C1 segment of cervical spinal cord (tissue), 14 donors: ENCODE data around the gene UROC1.

Source experiments
- DNase-seq, 14 donors: peaks; one replicate each; lab custom pipeline; 2025; lab: John Stamatoyannopoulos, UW

UROC1 gene

DNA sequence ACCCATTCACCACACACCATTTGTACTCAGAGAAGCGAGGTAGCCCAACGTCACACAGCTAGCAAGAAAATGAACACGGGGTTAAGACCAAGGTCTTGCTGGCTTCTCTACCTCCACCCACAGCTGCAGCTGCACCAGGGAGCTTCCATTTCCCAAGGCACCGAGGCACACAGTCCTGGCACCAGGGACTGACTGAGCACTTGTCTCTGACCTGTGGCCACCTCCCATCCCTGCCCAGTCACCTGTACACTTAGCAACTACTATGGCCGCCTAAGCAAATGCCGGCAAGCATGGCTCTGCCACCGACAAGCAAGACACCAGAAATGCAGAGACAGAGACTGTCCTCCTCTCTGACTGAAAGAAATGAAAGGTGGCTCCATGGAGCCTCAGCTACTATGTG, 57.2 kb downstream of the UROC1 start:
- no peak for DNase-seq

DNA sequence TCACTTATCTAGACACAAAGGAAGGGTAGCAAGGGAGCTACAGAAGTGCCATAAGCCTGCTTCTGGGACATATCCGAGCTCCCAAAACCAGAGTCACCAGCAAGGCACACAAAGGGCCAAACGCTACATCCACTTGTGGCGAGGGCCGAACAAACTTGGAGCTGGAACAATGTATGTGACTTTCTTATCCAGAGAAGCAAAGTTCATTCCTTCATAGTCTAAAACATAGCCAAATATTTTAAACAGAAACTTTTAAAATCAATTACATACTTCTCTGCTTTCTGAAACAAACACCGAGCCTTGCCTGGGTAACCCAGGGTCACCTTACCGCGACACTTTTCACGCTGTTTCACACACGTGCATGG, 57.8 kb downstream of the UROC1 start:
- no peak for DNase-seq

DNA sequence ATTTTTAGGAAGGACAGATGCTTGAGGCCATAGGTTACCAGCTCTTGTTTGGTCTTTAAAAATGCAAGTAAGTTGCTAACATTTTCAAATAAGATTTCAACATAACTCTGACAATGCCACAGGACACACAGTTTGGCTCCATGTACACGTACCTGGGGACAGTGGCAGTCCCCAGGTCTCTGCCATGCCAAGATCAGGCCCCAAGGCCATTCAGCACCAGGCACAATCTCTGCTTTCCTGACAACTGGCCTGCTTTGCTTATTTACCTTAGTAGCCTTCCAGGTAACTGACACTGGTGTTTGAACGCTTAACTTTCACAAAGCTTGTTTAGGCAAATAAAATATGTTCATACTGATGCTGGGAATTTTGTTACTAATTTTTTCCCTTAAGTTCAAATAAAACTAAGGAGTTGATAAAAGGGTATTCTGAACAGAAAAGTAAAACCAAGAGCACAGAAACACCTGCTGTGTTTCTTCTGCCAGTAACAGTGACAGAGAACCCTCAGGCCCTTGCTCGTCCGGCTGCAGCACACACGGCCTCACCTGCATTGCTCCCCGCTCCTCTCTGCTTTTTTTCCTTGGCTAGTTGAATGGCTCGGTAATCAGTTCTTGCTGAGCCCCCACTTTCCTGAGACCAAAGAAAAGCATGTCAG, 58.3 kb downstream of the UROC1 start:
- no peak for DNase-seq

DNA sequence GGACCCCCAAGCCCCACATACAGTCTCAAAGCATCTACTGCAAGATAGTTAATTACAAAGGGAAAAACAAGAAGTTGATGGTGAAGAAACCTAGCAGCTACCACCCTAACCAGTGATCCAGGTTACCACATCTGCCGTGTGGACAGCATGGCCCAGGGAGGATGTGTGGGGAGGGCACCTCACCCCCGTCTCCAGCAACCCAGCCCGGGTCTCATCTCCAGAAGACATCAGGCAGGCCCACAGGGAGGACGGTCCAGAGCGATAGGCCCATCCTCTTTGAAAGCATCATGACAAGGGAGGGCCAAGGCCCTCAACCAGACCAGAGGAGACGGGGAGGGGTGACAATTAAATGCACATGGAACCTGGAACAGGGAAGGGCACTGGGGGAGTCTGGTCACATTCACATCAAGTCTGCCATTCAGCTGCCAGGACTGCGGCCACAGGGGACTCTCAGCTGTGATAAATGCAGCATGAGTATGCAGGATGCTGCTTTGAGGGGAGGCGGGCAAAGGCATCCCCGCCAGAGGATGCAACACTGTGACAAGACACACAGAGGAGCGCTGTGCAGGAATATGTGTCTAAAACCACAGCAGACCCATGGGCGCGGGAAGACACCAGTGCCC, 60.7 kb downstream of the UROC1 start:
- no peak for DNase-seq

DNA sequence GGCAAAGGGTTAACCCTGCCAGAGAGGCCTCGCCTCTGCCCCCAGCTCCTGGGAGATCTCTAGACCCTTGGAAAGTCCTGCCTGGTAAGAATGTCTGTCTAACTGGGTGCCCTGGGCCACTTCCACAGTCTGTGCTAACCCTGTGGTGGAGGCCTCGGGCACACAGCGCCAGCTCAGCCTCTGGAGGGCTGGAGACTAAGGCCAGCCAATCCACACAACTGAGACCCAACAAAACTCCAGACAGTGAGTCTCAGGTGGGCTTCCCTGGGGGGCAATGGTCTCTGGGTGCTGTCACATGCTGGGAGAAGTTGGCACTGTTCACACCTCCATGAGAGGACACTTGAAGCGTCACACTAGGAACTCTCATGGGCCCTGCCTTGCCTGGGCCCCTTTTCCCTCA, 61.4 kb downstream of the UROC1 start:
- no peak for DNase-seq

DNA sequence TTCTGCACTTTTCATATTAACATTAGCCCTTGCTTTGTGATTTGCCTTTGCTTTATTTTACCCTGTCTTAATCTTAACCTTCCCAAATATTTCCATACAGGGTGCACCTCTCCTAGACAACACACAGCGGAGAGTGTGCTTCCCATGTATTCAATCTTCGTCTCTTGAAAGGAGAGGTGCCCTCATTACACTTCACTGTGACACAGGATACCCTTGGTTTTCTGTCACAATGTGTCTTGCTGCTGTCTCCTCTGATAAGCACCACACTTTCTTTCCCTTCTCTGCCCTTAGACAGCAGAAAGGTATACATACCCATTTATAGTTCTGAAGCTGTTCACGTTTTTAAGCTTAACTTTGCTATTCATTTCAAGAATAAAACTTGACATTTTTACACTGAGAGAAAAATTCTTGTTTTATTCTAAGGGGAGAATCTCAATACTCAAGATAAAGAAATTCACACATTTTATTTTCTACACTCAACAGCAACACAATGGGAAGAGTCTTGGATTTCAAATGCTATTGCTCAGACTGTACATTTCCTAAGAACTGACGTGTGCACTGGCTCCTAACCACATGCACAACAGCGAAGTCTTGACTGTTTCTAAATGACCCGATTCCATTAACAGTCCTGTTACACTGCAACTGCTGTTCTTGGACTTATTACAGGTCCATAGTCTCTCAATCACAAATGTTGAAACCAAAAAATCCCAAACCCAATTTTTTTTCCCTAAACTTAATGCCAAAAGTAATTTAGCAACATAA, 63.0 kb downstream of the UROC1 start:
- DNase-seq = no peak

DNA sequence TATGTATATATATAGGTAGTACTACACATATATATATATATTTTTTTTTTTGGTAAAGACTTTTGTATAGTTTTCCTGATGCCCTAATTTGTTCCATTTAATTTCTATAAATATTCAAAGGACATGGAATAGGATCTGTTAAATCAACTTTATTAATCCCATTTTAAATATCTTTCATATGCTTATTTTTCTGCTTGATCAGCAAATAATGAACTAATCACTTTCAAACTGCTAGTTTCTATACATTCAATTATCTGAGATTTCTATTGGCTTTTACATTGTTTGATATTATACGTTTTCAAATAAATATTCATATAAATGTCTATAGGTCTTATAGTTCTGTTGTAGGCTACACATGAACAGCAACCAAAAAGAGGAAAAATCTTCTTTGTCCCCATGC, 63.5 kb downstream of the UROC1 start:
- DNase-seq = no peak

DNA sequence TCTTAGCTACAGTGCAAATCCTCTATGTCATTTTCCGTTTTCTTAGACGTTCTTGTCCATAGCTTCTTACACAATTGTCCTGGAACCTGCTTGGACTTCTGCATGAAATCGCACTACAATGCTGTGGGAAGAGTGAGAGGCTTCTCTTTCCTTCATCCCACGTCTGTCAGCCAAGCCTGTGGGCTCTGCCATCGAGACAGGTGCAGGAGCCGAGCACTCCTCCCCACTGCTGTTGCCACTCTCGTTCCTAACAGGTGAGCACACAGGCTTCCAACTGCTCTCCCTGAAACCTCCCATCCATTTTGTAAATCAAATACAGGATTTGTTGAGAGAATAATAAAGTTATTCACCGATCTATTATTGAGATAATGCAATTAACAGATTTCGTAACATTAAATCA, 65.4 kb downstream of the UROC1 start:
- no peak for DNase-seq

DNA sequence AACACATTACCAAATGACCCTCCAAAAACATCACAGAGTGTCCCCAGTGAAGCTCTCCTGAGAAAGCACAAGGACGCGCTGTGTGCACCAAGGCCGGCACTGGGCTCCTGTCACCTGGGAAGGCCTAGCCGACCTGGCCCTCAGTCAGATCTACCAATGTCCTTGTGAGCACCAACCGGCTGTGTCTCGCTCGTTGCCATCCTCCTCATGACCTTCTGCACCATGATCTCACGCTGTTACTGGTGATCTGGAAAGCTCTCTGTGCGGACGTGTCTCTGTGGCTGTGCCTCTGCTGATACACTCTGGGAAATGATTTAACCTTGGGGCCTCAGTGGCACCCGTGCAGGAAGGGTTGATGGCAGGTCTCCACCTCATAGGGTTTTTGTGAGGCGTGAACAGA, 66.1 kb downstream of the UROC1 start:
- no peak for DNase-seq

DNA sequence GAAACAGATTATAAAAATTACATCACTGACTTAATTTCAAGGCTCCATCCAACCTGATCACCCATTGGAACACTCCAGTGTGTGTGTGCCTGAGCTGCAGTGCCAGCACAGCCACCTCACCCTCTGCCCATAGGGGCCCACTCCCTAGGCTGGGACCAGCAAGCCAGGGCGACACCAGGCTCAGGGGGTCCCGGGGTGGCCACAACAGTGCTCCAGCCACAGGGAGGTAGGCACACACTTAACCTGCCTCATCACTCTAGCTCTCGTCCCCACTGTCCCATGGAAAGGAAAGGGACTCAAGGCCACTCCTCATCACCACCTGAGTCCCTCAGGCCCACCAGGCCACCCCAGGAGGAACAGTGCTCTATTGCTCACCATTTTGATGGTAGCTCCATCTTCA, 66.8 kb downstream of the UROC1 start:
- DNase-seq = no peak

DNA sequence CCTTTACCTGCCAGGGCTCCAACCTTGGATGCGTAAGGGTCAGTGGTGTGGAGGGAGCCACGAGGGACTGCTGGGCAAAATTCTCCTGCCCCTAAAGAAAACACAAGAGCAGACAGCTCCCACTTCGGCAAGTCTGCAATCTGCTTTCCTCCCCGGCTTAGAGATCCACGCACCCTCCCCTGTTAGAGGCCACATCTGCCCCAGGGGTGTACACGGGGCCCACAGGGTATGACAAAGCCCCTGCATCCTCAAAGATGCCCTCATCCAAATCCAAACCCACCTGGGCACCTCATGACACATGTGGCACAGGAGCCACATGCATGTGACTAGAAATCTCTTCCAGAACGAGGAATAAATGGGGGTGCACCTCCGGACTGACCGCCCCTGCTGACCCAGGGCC, 67.4 kb downstream of the UROC1 start:
- DNase-seq = no peak

DNA sequence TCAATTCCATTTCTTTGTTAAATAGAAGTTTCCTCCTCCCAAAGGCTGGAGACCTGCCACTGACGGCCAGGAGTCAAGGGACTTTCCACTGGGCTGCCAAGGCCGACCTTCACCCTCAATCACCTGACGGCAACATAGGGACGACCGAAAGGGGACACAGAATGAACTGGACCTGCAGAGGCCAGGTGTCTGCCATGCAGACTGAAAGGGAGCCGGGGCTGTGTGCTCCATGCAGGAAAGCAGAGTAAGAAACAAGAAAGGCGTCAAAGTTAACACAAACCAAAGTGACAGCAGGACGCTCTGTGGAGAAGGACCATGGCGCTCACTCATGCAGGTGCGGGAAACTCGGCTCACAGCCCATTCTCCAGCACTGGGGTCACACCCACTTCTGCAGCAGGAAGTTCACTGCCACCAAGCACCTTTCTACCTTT, 67.9 kb downstream of the UROC1 start:
- no peak for DNase-seq

DNA sequence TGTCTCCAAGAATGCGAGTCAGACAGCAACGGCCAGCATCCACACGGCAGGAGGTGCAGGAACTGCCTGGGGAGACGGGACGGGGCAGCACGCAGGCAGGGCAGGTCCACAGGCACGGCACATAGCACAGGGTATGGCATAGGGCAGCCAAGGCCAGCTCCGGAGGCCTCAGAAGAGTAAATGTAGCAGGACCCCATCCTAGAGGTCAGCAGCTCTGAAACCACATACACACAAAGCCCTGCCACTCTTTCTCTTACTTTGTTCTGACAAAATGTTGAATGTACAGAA, 68.7 kb downstream of the UROC1 start:
- DNase-seq = no peak

DNA sequence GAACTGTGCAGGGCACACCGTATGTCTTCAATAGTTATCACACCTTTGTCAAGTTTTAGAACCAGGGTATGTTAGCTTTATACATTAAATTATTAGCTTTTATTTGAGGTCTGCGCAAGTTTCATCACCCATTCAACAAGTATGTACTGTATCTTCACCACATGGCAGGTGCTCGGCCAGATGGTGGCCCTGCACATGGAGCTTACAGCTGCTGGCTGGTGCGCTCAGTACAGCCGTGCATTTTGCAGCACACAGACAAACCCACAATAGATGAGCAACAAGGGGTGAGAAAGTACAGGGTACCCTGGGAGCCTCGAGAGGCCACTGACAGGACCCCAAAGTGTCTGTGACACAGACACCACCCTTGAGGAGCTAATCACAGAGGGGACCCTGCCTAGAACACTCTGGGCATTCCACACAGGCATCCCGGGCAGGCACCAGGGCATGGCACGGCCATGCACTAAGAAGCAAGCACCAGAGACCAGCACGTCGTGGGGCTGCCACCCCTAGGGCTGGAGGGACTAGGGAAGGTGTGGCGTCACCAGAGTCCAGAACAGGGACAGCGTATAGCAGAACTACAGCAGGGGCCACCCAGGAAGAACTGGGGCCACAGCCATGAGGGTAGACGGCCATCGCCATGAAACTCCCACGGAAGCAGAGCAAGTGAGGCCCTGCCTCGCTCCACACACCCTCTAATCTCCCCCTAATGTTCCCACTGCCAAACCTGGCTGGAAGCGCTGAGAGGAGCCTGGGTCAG, 69.3 kb downstream of the UROC1 start:
- DNase-seq = no peak

DNA sequence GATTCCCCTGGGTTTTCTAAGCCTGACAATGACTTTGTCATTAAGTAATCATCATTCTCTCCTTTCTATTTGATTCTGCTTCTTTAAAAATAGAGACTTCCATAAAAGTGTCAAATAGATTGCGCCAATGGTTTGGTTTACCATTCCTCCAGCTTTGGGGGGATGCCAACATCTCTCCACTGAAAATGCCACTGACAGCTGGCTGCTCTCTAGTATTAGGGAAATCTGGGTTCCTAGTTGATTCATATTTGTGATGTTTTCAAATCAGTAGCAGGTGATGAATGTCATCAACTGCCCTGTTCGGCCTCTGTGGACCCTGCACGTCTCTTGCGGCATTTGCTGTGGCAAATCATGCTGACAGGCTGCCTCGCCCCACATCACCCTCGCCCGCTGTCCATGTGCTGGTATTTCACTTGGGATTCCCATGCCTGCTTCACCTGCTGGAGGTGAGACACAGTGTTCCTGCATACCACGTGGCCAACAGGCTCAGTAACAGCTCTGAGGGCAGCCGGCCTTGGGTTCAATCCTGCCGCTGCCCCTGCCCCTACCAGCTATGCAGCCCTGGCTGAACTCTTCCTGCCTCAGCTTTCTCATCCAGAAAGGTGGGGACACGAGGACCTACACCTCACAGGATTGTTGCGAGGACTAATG, 70.0 kb downstream of the UROC1 start:
- no peak for DNase-seq

DNA sequence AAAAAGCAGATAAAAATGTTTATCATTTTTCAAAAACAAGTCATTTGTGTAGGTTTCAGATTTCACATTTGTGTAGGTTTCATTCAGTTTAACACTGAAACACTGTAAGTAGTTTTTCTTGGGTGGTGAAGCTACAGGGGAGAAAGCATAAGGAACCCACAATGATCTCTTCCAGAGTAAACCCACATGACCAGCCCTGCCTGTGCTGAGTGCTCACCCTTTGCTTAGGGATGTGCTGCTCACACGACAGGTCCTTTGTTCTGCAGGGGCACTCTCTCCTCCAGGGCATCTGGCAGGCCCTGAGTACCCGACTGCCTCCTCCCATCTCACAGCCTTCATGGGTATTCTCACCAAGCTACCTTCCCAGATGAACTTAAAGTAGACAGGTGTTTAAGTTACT, 70.8 kb downstream of the UROC1 start:
- no peak for DNase-seq

DNA sequence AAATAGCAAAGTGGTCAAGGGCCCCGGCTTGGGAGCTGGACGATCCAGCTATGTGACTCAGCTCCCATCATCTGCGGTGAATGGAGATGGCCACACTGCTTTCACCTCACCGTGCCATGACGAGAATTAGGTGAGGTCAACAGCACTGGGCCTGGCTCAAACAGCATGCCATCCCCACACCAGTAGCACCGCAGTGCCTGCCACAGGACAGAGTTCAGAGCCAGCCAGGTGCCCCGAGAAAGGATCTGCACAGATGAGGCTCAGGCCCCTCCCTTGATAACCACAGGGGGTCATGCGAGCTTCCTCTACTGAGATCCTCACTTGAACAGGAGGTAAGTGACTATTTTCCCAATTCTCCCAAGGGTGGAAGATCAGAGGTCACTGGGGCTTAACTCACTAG, 71.3 kb downstream of the UROC1 start:
- no peak for DNase-seq

DNA sequence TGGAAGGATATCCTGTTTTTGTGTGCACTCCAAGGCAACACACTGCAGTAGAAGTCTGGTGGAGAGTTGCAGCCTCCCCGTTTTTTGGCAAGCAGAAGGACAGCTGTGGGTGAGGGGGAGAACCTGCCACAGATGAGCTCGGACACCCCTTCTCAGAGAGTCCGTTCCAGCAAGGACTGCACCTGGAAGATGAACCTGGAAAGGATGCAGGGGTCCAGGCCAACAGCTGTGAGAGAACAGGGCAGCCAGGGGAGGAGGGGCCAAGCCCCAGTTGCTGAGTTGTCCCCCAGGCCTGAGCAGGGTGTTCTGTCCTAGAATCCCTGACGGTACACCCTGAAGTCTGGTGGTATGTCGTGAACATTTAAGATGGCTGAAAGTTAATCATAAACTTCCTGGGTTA, 72.1 kb downstream of the UROC1 start:
- DNase-seq = no peak

DNA sequence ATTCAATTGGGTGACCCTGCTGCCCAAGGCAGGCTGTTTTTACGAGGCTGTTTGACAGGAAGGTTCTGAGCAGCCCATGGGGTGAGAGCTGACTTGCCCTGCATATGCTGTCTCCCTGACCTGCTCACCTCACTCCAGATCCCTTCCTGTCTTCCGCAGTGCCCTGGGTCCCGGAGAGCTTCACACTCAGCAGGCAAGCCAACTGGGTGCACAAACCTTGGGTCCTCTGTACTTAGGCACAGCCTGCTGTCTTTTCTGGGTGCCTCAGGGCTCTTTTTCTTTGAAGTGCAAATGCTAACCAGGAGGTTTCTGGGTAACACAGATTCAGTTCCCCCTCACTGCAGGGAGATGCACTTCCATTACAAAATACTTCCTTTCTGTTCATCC, 74.7 kb downstream of the UROC1 start:
- DNase-seq = no peak

DNA sequence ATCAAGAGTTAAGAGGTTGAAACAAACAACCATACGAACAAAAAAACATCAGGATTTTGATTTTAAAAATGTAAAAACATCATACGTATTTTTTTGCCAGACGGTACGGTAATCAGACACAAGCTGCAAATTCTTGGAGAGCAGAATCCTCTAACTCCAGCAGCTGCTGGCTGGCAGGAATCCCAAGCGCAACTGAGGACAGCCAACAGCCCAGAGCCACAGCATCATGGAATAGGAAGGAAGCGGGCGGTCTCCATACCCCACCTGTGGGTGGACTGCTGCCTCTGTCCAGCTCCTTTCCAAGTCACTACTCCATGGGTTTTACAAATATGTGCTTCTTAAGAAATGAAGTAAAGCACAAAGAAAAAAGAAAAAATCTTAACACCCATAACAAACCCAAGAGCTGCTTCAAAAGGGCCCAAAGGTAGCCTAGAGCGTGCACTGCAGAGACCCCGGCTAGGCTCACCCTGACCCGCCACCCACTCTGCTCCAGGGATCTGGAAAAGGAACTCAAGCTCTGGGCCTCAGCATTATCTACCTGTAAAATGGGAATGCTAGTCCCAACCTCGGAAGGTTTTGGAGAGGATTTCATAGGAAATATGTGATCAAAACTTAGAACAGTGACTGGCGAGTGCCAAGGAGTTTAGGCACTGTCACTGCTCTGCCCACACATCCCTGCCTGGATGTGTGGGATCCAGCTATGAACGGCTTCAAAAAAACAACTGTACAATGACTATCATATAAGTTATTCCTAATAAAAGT, 75.3 kb downstream of the UROC1 start:
- peak in 1 of 14 donors; percentile 9 for DNase-seq

DNA sequence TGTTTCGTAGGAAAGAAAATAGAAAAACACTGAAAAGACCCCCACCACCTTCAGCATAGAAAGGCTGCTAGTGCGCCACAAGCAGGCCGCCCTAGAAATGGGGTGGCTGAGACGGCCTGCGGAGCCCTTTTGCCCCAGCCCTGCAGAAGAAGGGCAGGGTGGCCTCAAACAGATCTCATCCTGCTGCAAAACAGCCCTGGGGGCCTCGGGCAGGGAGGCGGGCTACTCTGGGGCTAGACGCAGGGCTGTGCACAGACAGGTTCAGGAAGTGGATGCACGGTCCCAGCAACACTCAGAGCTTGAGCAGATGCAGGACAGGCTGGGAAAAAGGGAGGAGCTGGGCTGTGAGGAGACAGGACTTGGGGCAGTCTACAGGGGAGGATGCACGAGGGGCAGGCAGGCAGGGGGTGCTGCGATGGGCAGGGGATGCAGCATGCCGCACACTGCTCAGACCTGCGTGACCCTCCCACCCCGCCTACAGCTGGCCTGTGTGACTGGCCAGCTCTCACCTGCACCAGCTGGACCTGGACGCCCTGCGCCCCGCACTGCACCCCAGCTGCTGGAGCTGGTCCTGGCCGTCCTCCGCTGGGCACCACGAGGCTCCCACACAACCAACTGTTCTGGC, 76.2 kb downstream of the UROC1 start:
- no peak for DNase-seq
